B cell (primary cell): ENCODE results near the gene NUAK2. TPM values are rescaled to one million over a fixed set of nuclear protein-coding genes. Genes with fewer than 3 reads are reported as not detected.

ENCODE experiments used
- ATAC-seq: fragments of 200-7000 bp; cut with Tn5 transposase; one replicate; pipeline ENCODE4 v1.10.0; 2021; ENCODE audit warnings: low read depth, mild to moderate bottlenecking, moderate number of reproducible peaks, moderate library complexity
- CTCF ChIA-PET: fragments of 350-600 bp; sonication (Branson Sonifier 250); formaldehyde crosslinking; loops from one replicate; lab custom pipeline; 2021; ENCODE audit warnings: antibody characterized with exemption, inconsistent platforms; lab: Charles Lee
- POLR2A ChIA-PET: fragments of 350-600 bp; sonication (Branson Sonifier 250); formaldehyde crosslinking; loops from one replicate; lab custom pipeline; 2021; ENCODE audit warnings: antibody characterized with exemption; lab: Charles Lee
- DNase-seq: peaks from one replicate; pipeline ENCODE4 v3.0.0; 2013
- H2AFZ ChIP-seq: 2 replicates; pipeline ENCODE4 v1.6.1; 2012; ENCODE audit warnings: mild to moderate bottlenecking, low read depth, low read length; ENCODE audit not compliant: insufficient read depth, poor library complexity, severe bottlenecking
- H3K27ac ChIP-seq, 2 donors: 1 replicate in 1 of 2; 2 replicates in 1 of 2; pipeline ENCODE4 v1.5.1; 2012 to 2013; ENCODE audit warnings: low read length in 2 of 2, mild to moderate bottlenecking in 2 of 2, moderate library complexity in 1 of 2
- H3K27me3 ChIP-seq, 4 experiments: fragments of 200-600 bp in 1 of 4; sonication (generic) in 1 of 4; replicated peaks in 1 of 4; 1 replicate in 2 of 4; 2 replicates in 2 of 4; pipeline versions ENCODE4 v1.6.1 to v1.7.0; 2013 to 2016; ENCODE audit warnings: low read length in 3 of 4, mild to moderate bottlenecking in 2 of 4, mixed read lengths in 1 of 4, moderate library complexity in 1 of 4; ENCODE audit not compliant: insufficient read depth in 4 of 4, control insufficient read depth in 3 of 4; ENCODE audit errors: control extremely low read depth in 1 of 4
- H3K36me3 ChIP-seq, 2 experiments: replicated peaks in 1 of 2; 1 replicate in 1 of 2; 2 replicates in 1 of 2; pipeline versions ENCODE4 v1.6.1 to v1.7.1; 2013; ENCODE audit warnings: low read length in 1 of 2; ENCODE audit not compliant: insufficient read depth in 2 of 2, control insufficient read depth in 1 of 2; ENCODE audit errors: control extremely low read depth in 1 of 2, extremely low read depth in 1 of 2
- H3K4me1 ChIP-seq, 2 donors: fragments of 200-600 bp in 1 of 2; sonication (generic) in 1 of 2; 1 replicate in 1 of 2; 2 replicates in 1 of 2; pipeline versions ENCODE4 v1.5.1 to v1.6.1; 2013 to 2017; ENCODE audit warnings: low read length in 2 of 2; ENCODE audit not compliant: control insufficient read depth in 2 of 2, insufficient read depth in 2 of 2
- H3K4me2 ChIP-seq: replicated peaks from 2 replicates; pipeline ENCODE3; 2012; ENCODE audit warnings: mild to moderate bottlenecking, low read depth, low read length; ENCODE audit not compliant: poor library complexity, severe bottlenecking
- H3K4me3 ChIP-seq, 5 experiments: fragments of 200-600 bp in 1 of 5; sonication (generic) in 1 of 5; 1 replicate in 3 of 5; 2 replicates in 2 of 5; pipeline versions ENCODE4 v1.5.1 to v1.7.0; 2011 to 2016; ENCODE audit warnings: low read length in 4 of 5, mild to moderate bottlenecking in 4 of 5, low read depth in 2 of 5, control low read depth in 1 of 5, moderate library complexity in 1 of 5; ENCODE audit not compliant: insufficient read depth in 1 of 5; ENCODE audit errors: control extremely low read depth in 1 of 5, extremely low read depth in 1 of 5
- H3K79me2 ChIP-seq: fragments of 200-600 bp; sonication (generic); one replicate; pipeline ENCODE4 v1.6.0; 2016; ENCODE audit warnings: low read length; ENCODE audit not compliant: control insufficient read depth, insufficient read depth
- H3K9ac ChIP-seq: fragments of 200-600 bp; sonication (generic); 2 replicates; pipeline ENCODE4 v1.6.1; 2017; ENCODE audit warnings: mild to moderate bottlenecking, low read length, moderate library complexity
- H3K9me3 ChIP-seq, 3 donors: one replicate each; pipeline versions ENCODE4 v1.6.1 to v1.7.1; 2013; ENCODE audit warnings: low read length in 2 of 3; ENCODE audit not compliant: control insufficient read depth in 2 of 3, insufficient read depth in 1 of 3; ENCODE audit errors: control extremely low read depth in 1 of 3
- H4K20me1 ChIP-seq: 2 replicates; pipeline ENCODE4 v1.6.0; 2012; ENCODE audit warnings: mild to moderate bottlenecking, low read length; ENCODE audit not compliant: insufficient read depth, control insufficient read depth, poor library complexity, severe bottlenecking
- H3K27ac Mint-ChIP-seq: one replicate; pipeline ENCODE4 v1.8.0; 2021; ENCODE audit warnings: mixed read lengths
- H3K27me3 Mint-ChIP-seq: one replicate; pipeline ENCODE4 v1.8.0; 2021; ENCODE audit warnings: mixed read lengths
- H3K4me1 Mint-ChIP-seq: one replicate; pipeline ENCODE4 v1.8.0; 2021; ENCODE audit warnings: mixed read lengths
- H3K4me3 Mint-ChIP-seq: one replicate; pipeline ENCODE4 v1.8.0; 2021; ENCODE audit warnings: mixed read lengths
- H3K9me3 Mint-ChIP-seq: one replicate; pipeline ENCODE4 v1.8.0; 2022; ENCODE audit warnings: mixed read lengths; ENCODE audit not compliant: insufficient read depth
- CTCF ChIP-seq: fragments of 200-600 bp; IDR thresholded peaks from one replicate; pipeline ENCODE4 v1.8.0; 2022; ENCODE audit warnings: antibody characterized with exemption, mild to moderate bottlenecking
- EZH2 ChIP-seq: IDR thresholded peaks from 2 replicates; pipeline ENCODE4 v1.6.1; 2012; ENCODE audit warnings: borderline replicate concordance, low read depth, mild to moderate bottlenecking, moderate library complexity, low read length; ENCODE audit not compliant: insufficient read depth, poor library complexity, severe bottlenecking
- WGBS: methylation state at CpG from one replicate; pipeline ENCODE4 v1.1.5; 2013; ENCODE audit warnings: missing lambda C conversion rate; ENCODE audit not compliant: insufficient coverage; 5-methylcytosine and 5-hydroxymethylcytosine counted together
- intact Hi-C: fragments of 100-400 bp; cut with micrococcal nuclease; formaldehyde crosslinking; loops from one replicate; pipeline ENCODE4 v1.10.0; 2022
- polyA plus RNA-seq: library from polyadenylated mRNA; depleted of rRNA; stranded (reverse); fragments of >200 nt; gene quantifications from 2 replicates; pipeline ENCODE4 v1.2.3, GENCODE V29; 2012
- total RNA-seq, 2 donors: library from RNA; stranded (reverse); fragments of 120-200 nt in 1 of 2; gene quantifications; 1 replicate in 1 of 2; 2 replicates in 1 of 2; pipeline versions ENCODE4 v1.2.3 to v1.2.4, GENCODE V29; 2013 to 2022

The NUAK2 gene
- total and polyA plus RNA-seq, 2 donors (not counting 1 experiment from before 2014, with no cell fraction given): 37.9 to 102 TPM

GRCh38 chr1:205340676-205341075, 19.1 kb upstream of the NUAK2 start:
- H3K36me3 ChIP-seq: no peaks in the 10 kb centered on the region
- intact Hi-C loops: no loop called here
- H3K4me2 ChIP-seq: no peak overlapping the region
- H3K4me1 ChIP-seq: peaks cover 16 to 23% of the 10 kb centered on the region in 2 donors
- peaks cover 0 to 10% (median 0%) of the 10 kb centered on the region in 3 donors for H3K9me3 ChIP-seq
- H3K9ac ChIP-seq: no peak overlapping the region
- peaks cover 0 to 20% (median 9%) of the 10 kb centered on the region in 4 experiments for H3K27me3 ChIP-seq
- no peaks in the 10 kb centered on the region for H3K79me2 ChIP-seq
- Mint-ChIP-seq H3K4me1 (peaks cover 24% of the 10 kb centered on the region), H3K27ac (no peak overlapping the region), H3K4me3 (no peak overlapping the region), H3K9me3 (no peaks in the 10 kb centered on the region), H3K27me3 (peaks cover 8% of the 10 kb centered on the region)
- no peaks in the 10 kb centered on the region for H4K20me1 ChIP-seq
- no CpG with 5 or more reads among the region's 1 CpG for WGBS
- ATAC-seq (no peak), DNase-seq (no peak)
- CTCF ChIA-PET: interaction anchor here (0.6 to 32.7 kb wide), 6 partner anchors 9 to 152 kb away, joined by 3 to 2421 read pairs (median 10); partner anchors contain the start of gene NUAK2
- H2AFZ ChIP-seq: no peak overlapping the region
- H3K4me3 ChIP-seq: no peak overlapping the region
- POLR2A ChIA-PET: no interaction called here
- H3K27ac ChIP-seq: no peak overlapping the region
- TF ChIP-seq CTCF: no peak
- TF ChIP-seq EZH2: no peak

- ChIA-PET CTCF (interaction anchor here (0.6 to 32.7 kb wide), 9 partner anchors 8 to 184 kb away, joined by 3 to 2421 read pairs (median 13); partner anchors contain the start of gene NUAK2), POLR2A (no interaction called here)
- H3K4me1 ChIP-seq: peaks cover 13 to 21% of the 10 kb centered on the region in 2 donors
- no peaks in the 10 kb centered on the region for H4K20me1 ChIP-seq
- Mint-ChIP-seq H3K4me1 (peaks cover 26% of the 10 kb centered on the region), H3K27ac (no peak overlapping the region), H3K9me3 (no peaks in the 10 kb centered on the region), H3K4me3 (no peak overlapping the region), H3K27me3 (peaks cover 6% of the 10 kb centered on the region)
- no peaks in the 10 kb centered on the region for H3K36me3 ChIP-seq
- peaks cover 0 to 10% (median 0%) of the 10 kb centered on the region in 3 donors for H3K9me3 ChIP-seq
- H3K79me2 ChIP-seq: no peaks in the 10 kb centered on the region
- H3K4me3 ChIP-seq: no peak overlapping the region
- H3K27ac ChIP-seq: no peak overlapping the region
- H3K9ac ChIP-seq: no peak overlapping the region
- no peak for ATAC-seq
- intact Hi-C loops: no loop called here
- no CpG with 5 or more reads among the region's 4 CpGs for WGBS
- TF ChIP-seq CTCF (no peak), EZH2 (no peak)
- no peak for DNase-seq
- H3K27me3 ChIP-seq: peaks cover 0 to 18% (median 6%) of the 10 kb centered on the region in 4 experiments
- H2AFZ ChIP-seq: no peak overlapping the region
- no peak overlapping the region for H3K4me2 ChIP-seq
These were observed 18.2 kb upstream of the NUAK2 start for GRCh38 chr1:205339717-205340116.
